ENCODE data around the gene FOXP1. TPM values are rescaled to one million over a fixed set of nuclear protein-coding genes. Genes with fewer than 3 reads are reported as not detected.

Gene FOXP1
- total RNA-seq, 1 experiment from 2014 or later, result 35.9 TPM

DNA sequence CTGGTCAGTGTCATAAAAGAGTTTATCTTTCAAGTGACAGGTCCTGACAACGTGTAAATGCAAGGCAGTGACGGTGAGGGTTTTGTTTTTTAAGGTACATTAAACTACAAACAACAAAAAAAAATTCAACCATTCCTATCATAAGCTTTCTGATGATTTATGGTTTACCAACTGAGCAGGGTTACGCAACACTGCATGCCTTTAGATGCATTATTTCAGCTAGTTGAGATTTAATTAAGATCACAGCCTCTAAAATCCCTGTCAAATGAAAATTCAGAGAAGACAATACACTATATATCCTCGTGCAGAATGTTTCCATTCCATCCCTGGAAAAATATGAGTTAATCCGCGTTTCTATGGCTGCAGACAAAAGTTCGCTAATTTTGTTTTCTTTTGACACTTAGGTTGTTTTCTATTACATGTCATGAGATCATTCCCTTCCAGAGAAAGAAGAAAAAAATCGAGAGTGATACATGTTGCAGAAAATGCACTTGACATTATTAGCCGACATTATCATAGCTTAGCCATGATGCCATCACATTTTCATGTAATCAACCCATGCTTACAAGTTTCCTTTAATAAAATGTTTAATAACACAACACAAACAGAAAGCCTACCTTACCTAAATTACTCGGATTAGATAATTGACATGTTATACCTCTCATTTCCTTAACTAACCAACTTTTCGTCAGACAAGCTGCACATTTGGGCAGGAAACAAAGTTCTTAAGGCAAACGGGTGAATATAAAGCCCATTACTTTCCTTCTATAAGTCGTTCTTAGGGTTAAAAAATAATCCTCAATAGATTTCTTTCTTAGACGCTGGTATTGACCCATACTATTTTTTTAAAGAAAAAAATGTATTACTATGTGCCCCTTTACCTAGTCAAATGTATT lies 521.2 kb downstream of the FOXP1 start:
- no peak for DNase-seq (ENCODE audit: low read depth)

GRCh38 chr3:71061581-71061980 lies 521.9 kb downstream of the FOXP1 start:
- DNase-seq (ENCODE audit: low read depth), result no peak

- DNase-seq (ENCODE audit: low read depth), result no peak
These were observed 522.5 kb downstream of the FOXP1 start for GRCh38 chr3:71061037-71061436.

GRCh38 chr3:71060536-71060935 lies 523.0 kb downstream of the FOXP1 start:
- no peak for DNase-seq (ENCODE audit: low read depth)

- DNase-seq (ENCODE audit: low read depth), result no peak
These were observed 526.0 kb downstream of the FOXP1 start for GRCh38 chr3:71057526-71057894.

DNA sequence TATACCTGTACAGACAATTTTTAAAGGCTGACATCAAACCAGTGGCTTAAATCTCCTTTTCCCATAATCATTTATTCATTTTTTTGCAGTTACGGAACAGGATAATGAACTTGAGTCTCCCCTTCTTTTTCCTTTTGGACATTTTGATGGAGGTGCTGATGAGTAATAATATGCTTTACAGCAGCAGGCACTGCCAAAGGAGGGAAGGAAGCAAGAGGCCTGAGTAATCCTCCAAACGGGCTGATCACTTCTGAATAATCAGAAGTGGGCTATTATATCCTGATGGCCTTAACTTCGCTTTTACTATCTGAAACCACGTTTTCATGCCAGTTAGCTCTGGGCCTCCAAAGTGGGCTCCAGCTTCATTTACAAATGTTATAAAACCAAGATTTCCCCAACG lies 527.2 kb downstream of the FOXP1 start:
- DNase-seq (ENCODE audit: low read depth), result peak; percentile 24

DNA sequence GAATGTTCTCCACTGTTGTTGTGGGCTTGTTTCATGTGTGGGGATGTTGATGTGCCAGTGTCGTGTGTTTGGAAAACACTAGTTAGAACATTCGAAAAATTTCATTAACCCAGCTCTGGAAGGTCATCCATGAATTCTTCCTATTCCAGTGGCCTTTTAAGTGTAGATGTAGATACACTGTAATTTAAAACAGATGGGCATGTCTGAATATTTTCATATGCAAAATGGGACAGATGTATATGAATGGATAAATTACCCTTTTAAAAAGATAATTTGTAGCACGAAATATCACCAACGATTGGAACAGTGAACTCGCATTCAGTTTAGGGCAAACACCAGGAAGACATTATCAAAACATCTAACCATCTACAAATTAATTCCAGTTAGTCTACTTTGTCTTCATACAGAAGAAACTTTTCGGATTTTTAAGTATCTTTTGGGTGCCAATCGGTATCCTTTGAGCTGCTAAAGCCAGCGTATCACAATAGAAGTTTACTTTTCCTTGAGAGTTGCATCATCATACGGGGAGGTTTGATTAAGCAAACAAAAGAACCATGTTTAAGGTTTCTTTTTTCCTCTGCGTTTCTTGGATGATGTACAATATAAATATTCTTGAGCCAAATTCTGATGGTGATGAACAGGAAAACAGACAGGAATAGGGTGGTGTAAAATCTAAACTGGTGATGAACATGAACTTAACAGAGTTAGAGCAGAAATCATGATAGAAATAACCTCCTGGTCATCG lies 528.1 kb downstream of the FOXP1 start:
- no peak for DNase-seq (ENCODE audit: low read depth)

GRCh38 chr3:71054312-71054711 lies 529.2 kb downstream of the FOXP1 start:
- DNase-seq (ENCODE audit: low read depth), result no peak

DNA sequence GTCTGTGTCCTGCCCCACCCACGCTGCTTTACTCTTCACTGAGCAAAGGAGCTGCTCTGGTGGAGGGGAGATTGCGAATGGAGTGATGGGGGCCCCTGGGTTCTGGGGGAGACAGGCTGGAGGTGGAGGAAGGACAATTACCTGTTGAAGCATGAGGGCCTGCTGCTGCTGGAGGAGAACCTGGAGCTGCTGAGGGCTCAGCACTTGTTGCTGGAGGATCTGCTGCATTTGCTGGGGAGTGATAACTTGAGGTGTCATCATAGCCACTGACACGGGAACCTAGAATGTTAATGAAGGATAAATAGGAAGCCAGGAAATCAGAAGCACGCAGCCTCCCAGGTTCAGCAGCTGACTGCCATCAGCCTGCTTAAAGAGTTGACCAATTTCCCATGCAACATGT lies 530.0 kb downstream of the FOXP1 start:
- DNase-seq (ENCODE audit: low read depth), result no peak

DNA sequence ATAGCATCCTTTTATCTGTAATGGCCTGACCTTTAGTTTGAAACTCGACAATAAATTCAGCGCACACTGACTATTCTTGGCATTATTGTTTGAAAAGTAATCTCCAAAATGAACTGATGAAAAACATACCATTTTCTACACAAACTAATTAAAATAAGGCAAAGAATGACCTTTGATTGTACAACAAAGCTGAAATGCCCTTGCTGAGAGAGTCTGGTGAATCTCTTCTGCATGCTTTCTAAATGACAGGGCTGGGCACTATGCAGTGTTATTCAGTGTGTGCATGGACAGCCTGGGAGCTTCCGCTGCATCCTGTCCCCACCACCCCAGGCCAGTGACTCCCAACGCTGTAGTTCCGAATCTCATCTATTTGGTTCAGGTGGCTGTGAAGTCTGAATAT lies 530.8 kb downstream of the FOXP1 start:
- DNase-seq (ENCODE audit: low read depth), result no peak

DNA sequence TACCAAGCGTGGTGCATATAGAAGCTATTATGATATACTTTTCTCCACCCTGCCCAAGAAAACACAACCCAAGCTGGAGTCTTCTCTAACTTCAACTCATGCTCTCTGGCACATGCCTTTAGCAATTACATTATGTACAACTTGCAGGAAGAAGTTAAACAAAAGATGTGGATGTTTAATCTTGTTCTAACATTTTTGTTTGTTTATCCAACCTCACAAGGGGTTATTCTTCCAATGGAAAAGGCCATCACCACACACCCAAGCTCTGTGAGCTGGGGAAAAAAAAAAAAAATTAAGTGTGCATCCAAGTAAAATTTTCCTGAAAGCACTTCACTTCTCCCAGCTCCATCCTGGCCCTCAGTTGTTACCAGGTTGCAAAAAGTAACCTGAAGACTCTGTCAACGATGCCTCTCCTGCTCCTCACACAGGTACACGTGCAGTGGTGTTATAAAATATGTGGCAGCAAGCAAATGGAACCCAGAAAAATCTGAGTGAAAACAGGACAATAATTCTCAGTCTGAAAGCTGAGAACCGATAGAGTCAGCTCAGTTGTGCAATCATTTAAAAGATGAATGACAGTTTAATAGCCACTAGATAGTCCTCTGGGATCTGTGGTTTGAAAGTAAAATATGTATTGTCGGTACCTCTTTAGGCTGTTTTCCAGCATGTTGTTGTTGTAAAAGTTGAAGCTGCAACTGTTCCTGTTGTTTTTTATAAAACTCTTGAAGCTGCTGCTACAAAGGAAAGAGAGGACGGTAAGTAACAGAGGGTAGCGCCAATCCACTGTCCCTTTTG lies 531.4 kb downstream of the FOXP1 start:
- DNase-seq (ENCODE audit: low read depth), result no peak

DNA sequence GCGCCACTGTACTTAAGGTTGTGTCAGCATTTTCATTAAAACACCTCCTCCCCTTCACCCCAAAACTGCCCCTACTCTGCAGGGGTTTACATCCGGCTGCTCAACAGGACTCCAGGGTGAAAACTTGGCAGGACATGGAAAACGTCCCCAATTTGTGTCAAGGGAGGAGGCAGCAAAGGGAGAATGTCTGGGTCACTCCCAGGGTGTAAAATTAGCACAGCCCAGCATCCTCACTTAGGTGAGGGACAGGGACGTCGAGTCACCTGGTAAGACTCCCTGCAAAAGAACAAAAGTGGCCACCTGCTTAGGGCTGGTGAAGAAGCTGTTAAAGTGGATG lies 532.3 kb downstream of the FOXP1 start:
- no peak for DNase-seq (ENCODE audit: low read depth)

- DNase-seq (ENCODE audit: low read depth), result peak; percentile 76
These were observed 532.8 kb downstream of the FOXP1 start for GRCh38 chr3:71050538-71051258.

- DNase-seq (ENCODE audit: low read depth), result peak; percentile 31
These were observed 533.4 kb downstream of the FOXP1 start for GRCh38 chr3:71050166-71050537.

DNA sequence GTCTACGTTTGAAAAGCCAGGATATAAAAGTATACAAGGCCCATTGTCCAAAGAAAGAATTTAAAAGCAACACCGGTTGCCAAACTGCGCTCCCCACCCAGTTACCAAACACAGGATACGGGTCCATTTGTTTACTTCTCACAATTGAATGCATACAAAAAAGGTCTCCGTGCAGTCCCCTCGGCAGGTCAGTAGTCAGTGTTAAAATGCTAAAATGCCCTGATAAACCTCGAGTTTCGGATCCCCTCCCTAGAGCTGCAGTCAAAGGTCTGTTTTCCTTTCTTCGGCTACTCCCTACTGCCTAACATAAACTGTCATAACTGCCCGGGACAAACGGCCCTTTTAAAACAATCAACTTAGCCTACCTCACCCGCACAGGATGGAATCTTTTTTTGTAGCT lies 534.6 kb downstream of the FOXP1 start:
- DNase-seq (ENCODE audit: low read depth), result no peak

DNA sequence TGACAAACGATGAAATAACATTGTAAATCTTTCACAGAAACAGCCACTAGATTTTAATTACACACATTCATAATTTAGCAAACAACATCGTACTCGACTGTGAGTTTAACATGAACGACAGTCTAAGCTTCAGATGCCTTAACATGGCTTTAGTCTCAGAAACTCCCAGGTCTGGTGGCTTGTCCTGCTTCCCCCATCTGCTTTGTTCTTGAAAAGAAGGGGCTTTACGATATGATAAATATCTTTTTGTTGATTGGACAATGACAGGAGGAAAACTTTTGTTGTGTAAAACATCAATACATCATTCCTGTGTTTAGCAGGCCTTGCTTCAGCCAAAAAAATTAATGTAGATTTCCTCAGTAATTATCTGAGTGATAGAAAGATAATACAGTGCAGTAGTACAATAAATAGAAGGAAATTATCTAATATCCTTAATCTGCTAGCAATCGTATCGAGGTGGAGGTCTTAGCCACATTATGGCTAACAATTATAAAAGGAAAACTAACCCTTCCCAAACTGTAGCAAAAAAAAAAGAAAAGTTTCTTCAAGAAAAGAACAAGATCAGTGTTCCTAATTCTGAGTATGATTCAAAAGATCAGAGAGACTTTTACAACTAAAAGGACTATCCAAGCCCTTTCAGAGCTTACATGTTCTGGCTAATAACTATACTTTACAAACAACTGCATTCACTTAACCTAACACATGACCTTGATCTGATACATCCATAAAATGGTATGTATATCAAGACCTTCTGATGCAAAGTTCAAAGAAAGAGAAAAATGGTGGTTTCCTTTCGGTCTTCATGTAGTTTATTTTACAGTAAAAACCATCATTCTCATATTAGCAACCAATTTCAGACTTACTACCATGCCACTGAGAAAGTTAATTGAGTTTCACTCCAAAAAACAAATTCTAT lies 535.7 kb downstream of the FOXP1 start:
- DNase-seq (ENCODE audit: low read depth), result no peak

DNA sequence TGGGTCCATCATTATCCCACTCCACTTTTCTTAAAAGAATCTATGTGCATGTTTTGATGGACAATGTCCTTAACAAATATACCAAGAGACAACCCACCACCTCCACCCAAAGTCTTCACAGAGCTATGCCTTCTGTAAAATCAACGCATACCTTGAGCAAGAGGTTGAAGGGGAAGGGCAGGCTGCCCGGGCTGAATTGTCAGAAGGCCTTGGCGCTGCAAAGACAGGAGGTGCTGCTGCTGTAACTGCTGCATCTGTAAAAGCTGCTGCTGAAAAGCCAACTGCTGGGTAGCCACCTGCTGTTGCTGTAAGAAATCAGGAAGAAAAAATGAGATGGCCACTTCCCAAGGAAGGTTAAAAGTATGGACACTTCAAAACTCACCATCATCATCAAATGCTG lies 536.7 kb downstream of the FOXP1 start:
- no peak for DNase-seq (ENCODE audit: low read depth)

DNA sequence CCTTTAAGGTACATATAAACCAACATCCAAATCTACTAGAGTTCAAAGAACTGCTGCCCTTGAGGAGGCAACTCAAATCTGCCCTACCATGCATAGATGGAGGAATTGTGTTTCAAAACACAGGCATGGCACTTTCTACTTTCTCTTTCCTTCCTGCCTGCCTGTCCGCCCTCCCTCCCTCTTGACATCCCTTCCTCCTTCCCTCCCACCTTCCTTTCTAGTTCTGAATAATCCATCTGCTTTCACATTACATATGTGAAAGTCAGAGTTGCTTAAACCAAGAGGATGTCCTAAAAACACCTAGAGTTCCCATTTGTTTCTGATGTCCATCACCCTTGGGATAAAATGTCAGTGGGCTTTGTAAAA lies 537.6 kb downstream of the FOXP1 start:
- no peak for DNase-seq (ENCODE audit: low read depth)

- DNase-seq (ENCODE audit: low read depth), result no peak
These were observed 538.2 kb downstream of the FOXP1 start for GRCh38 chr3:71045212-71045916.

DNA sequence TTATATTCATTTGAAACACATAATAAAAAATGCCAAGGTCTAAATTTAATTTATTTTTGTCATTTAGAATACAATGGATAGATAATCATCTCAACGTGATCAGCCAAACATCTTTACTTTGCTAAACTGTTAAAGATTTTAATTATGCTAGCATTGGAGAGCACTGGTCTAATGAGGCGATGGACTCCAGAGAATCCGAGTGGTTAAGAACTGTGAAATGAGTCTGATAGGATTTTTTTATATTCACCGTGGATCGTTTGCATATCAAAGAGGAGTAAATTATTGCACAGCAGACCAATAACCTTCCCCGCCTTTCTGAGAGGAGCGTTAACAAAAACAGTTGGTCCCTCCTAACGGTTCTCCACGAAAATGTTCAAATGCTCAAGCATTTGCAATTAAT lies 540.8 kb downstream of the FOXP1 start:
- DNase-seq (ENCODE audit: low read depth), result no peak
